B cell (primary cell): ENCODE data around the gene PPM1J. TPM values are rescaled to one million over a fixed set of nuclear protein-coding genes. Genes with fewer than 3 reads are reported as not detected.

Source experiments
- ATAC-seq: fragments of 200-7000 bp; cut with Tn5 transposase; one replicate; pipeline ENCODE4 v1.10.0; 2021; ENCODE audit warnings: low read depth, mild to moderate bottlenecking, moderate number of reproducible peaks, moderate library complexity
- CTCF ChIA-PET: fragments of 350-600 bp; sonication (Branson Sonifier 250); formaldehyde crosslinking; loops from one replicate; lab custom pipeline; 2021; ENCODE audit warnings: antibody characterized with exemption, inconsistent platforms; lab: Charles Lee
- POLR2A ChIA-PET: fragments of 350-600 bp; sonication (Branson Sonifier 250); formaldehyde crosslinking; loops from one replicate; lab custom pipeline; 2021; ENCODE audit warnings: antibody characterized with exemption; lab: Charles Lee
- DNase-seq: peaks from one replicate; pipeline ENCODE4 v3.0.0; 2013
- H2AFZ ChIP-seq: 2 replicates; pipeline ENCODE4 v1.6.1; 2012; ENCODE audit warnings: mild to moderate bottlenecking, low read depth, low read length; ENCODE audit not compliant: insufficient read depth, poor library complexity, severe bottlenecking
- H3K27ac ChIP-seq, 2 donors: 1 replicate in 1 of 2; 2 replicates in 1 of 2; pipeline ENCODE4 v1.5.1; 2012 to 2013; ENCODE audit warnings: low read length in 2 of 2, mild to moderate bottlenecking in 2 of 2, moderate library complexity in 1 of 2
- H3K27me3 ChIP-seq, 4 experiments: fragments of 200-600 bp in 1 of 4; sonication (generic) in 1 of 4; replicated peaks in 1 of 4; 1 replicate in 2 of 4; 2 replicates in 2 of 4; pipeline versions ENCODE4 v1.6.1 to v1.7.0; 2013 to 2016; ENCODE audit warnings: low read length in 3 of 4, mild to moderate bottlenecking in 2 of 4, mixed read lengths in 1 of 4, moderate library complexity in 1 of 4; ENCODE audit not compliant: insufficient read depth in 4 of 4, control insufficient read depth in 3 of 4; ENCODE audit errors: control extremely low read depth in 1 of 4
- H3K36me3 ChIP-seq, 2 experiments: replicated peaks in 1 of 2; 1 replicate in 1 of 2; 2 replicates in 1 of 2; pipeline versions ENCODE4 v1.6.1 to v1.7.1; 2013; ENCODE audit warnings: low read length in 1 of 2; ENCODE audit not compliant: insufficient read depth in 2 of 2, control insufficient read depth in 1 of 2; ENCODE audit errors: control extremely low read depth in 1 of 2, extremely low read depth in 1 of 2
- H3K4me1 ChIP-seq, 2 donors: fragments of 200-600 bp in 1 of 2; sonication (generic) in 1 of 2; 1 replicate in 1 of 2; 2 replicates in 1 of 2; pipeline versions ENCODE4 v1.5.1 to v1.6.1; 2013 to 2017; ENCODE audit warnings: low read length in 2 of 2; ENCODE audit not compliant: control insufficient read depth in 2 of 2, insufficient read depth in 2 of 2
- H3K4me2 ChIP-seq: replicated peaks from 2 replicates; pipeline ENCODE3; 2012; ENCODE audit warnings: mild to moderate bottlenecking, low read depth, low read length; ENCODE audit not compliant: poor library complexity, severe bottlenecking
- H3K4me3 ChIP-seq, 5 experiments: fragments of 200-600 bp in 1 of 5; sonication (generic) in 1 of 5; 1 replicate in 3 of 5; 2 replicates in 2 of 5; pipeline versions ENCODE4 v1.5.1 to v1.7.0; 2011 to 2016; ENCODE audit warnings: low read length in 4 of 5, mild to moderate bottlenecking in 4 of 5, low read depth in 2 of 5, control low read depth in 1 of 5, moderate library complexity in 1 of 5; ENCODE audit not compliant: insufficient read depth in 1 of 5; ENCODE audit errors: control extremely low read depth in 1 of 5, extremely low read depth in 1 of 5
- H3K79me2 ChIP-seq: fragments of 200-600 bp; sonication (generic); one replicate; pipeline ENCODE4 v1.6.0; 2016; ENCODE audit warnings: low read length; ENCODE audit not compliant: control insufficient read depth, insufficient read depth
- H3K9ac ChIP-seq: fragments of 200-600 bp; sonication (generic); 2 replicates; pipeline ENCODE4 v1.6.1; 2017; ENCODE audit warnings: mild to moderate bottlenecking, low read length, moderate library complexity
- H3K9me3 ChIP-seq, 3 donors: one replicate each; pipeline versions ENCODE4 v1.6.1 to v1.7.1; 2013; ENCODE audit warnings: low read length in 2 of 3; ENCODE audit not compliant: control insufficient read depth in 2 of 3, insufficient read depth in 1 of 3; ENCODE audit errors: control extremely low read depth in 1 of 3
- H4K20me1 ChIP-seq: 2 replicates; pipeline ENCODE4 v1.6.0; 2012; ENCODE audit warnings: mild to moderate bottlenecking, low read length; ENCODE audit not compliant: insufficient read depth, control insufficient read depth, poor library complexity, severe bottlenecking
- H3K27ac Mint-ChIP-seq: one replicate; pipeline ENCODE4 v1.8.0; 2021; ENCODE audit warnings: mixed read lengths
- H3K27me3 Mint-ChIP-seq: one replicate; pipeline ENCODE4 v1.8.0; 2021; ENCODE audit warnings: mixed read lengths
- H3K4me1 Mint-ChIP-seq: one replicate; pipeline ENCODE4 v1.8.0; 2021; ENCODE audit warnings: mixed read lengths
- H3K4me3 Mint-ChIP-seq: one replicate; pipeline ENCODE4 v1.8.0; 2021; ENCODE audit warnings: mixed read lengths
- H3K9me3 Mint-ChIP-seq: one replicate; pipeline ENCODE4 v1.8.0; 2022; ENCODE audit warnings: mixed read lengths; ENCODE audit not compliant: insufficient read depth
- CTCF ChIP-seq: fragments of 200-600 bp; IDR thresholded peaks from one replicate; pipeline ENCODE4 v1.8.0; 2022; ENCODE audit warnings: antibody characterized with exemption, mild to moderate bottlenecking
- EZH2 ChIP-seq: IDR thresholded peaks from 2 replicates; pipeline ENCODE4 v1.6.1; 2012; ENCODE audit warnings: borderline replicate concordance, low read depth, mild to moderate bottlenecking, moderate library complexity, low read length; ENCODE audit not compliant: insufficient read depth, poor library complexity, severe bottlenecking
- WGBS: methylation state at CpG from one replicate; pipeline ENCODE4 v1.1.5; 2013; ENCODE audit warnings: missing lambda C conversion rate; ENCODE audit not compliant: insufficient coverage; 5-methylcytosine and 5-hydroxymethylcytosine counted together
- intact Hi-C: fragments of 100-400 bp; cut with micrococcal nuclease; formaldehyde crosslinking; loops from one replicate; pipeline ENCODE4 v1.10.0; 2022
- polyA plus RNA-seq: library from polyadenylated mRNA; depleted of rRNA; stranded (reverse); fragments of >200 nt; gene quantifications from 2 replicates; pipeline ENCODE4 v1.2.3, GENCODE V29; 2012
- total RNA-seq, 2 donors: library from RNA; stranded (reverse); fragments of 120-200 nt in 1 of 2; gene quantifications; 1 replicate in 1 of 2; 2 replicates in 1 of 2; pipeline versions ENCODE4 v1.2.3 to v1.2.4, GENCODE V29; 2013 to 2022

Gene PPM1J
- total and polyA plus RNA-seq, 2 donors (not counting 1 experiment from before 2014, with no cell fraction given) = 2.1 to 7.5 TPM

DNA sequence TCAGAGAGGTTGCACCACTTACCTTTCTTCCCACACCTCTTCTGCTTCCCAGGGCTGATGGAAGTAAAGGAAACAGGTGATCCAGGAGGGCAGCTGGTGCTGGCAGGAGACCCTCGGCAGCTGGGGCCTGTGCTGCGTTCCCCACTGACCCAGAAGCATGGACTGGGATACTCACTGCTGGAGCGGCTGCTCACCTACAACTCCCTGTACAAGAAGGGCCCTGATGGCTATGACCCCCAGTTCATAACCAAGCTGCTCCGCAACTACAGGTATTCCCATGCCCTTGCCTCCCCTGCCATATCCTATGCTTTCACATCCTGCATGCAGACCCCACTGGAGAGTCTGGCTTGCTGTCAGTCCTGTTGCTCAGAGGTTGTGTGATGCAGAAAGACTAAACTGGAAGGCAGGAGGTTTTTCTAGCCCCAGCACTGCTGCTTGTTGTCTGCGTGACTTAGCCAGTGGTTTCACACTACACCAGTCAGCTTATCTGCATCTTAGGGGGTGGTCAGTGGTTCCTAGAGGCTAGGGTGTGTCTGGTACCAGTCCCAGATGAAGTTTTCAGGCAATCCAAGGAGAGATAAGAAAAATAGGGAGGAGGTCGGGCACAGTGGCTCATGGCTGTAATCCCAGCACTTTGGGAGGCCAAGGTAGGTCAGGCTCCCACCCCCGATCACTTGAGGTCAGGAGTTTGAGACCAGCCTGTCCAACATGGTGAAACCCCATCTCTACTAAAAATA is 18.4 kb downstream of the PPM1J start:
- H3K4me1 Mint-ChIP-seq = peaks cover 29% of the 10 kb centered on the region
- Histone ChIP-seq H3K9me3 (no peaks in the 10 kb centered on the region), H3K36me3 (peaks cover 0 to 17% of the 10 kb centered on the region in 2 experiments), H3K79me2 (no peaks in the 10 kb centered on the region), H3K4me3 (no peak overlapping the region), H2AFZ (no peak overlapping the region), H3K27ac (no peak overlapping the region), H3K9ac (no peak overlapping the region), H3K27me3 (no peaks in the 10 kb centered on the region), H3K4me1 (peaks cover 27 to 30% of the 10 kb centered on the region in 2 donors), H4K20me1 (no peaks in the 10 kb centered on the region), H3K4me2 (no peak overlapping the region)
- intact Hi-C loops = no loop called here
- ChIA-PET POLR2A (interaction anchor here (1.3 kb wide), 1 partner anchor 22 kb away, joined by 3 read pairs; the partner anchor contains the start of gene MOV10), CTCF (interaction anchor here (0.9 kb wide), 2 partner anchors 18 to 20 kb away, joined by 3 read pairs; partner anchors contain the start of gene PPM1J)
- WGBS = 100% methylated on average over 6 of the region's 7 CpGs
- DNase-seq = no peak
- TF ChIP-seq CTCF = no peak
- no peak for TF ChIP-seq EZH2
- H3K4me3 Mint-ChIP-seq = no peak overlapping the region
- H3K27ac Mint-ChIP-seq = no peak overlapping the region
- no peaks in the 10 kb centered on the region for H3K9me3 Mint-ChIP-seq
- no peak for ATAC-seq
- H3K27me3 Mint-ChIP-seq = no peaks in the 10 kb centered on the region

DNA sequence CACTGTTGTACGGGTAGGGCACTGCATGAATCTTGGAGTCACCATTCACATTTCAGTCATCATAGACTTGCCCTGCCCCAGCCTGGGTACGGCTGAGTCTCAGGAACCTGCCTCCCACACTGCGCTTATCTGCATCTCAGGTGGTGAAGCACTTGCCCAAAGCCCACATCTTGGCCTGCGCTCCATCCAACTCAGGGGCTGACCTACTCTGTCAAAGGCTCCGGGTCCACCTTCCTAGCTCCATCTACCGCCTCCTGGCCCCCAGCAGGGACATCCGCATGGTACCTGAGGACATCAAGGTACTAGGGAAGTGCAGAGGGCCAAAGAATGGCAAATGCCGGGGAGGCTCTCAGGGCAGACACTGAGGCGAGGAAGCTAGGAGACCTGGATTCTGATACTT is 19.9 kb downstream of the PPM1J start:
- Mint-ChIP-seq H3K4me3 (no peak overlapping the region), H3K27me3 (no peaks in the 10 kb centered on the region), H3K4me1 (peaks cover 15% of the 10 kb centered on the region), H3K9me3 (no peaks in the 10 kb centered on the region), H3K27ac (no peak overlapping the region)
- DNase-seq (no peak), ATAC-seq (no peak)
- Histone ChIP-seq H3K79me2 (no peaks in the 10 kb centered on the region), H3K4me3 (no peak overlapping the region), H3K27ac (no peak overlapping the region), H3K36me3 (peaks cover 0 to 17% of the 10 kb centered on the region in 2 experiments), H2AFZ (no peak overlapping the region), H3K4me2 (no peak overlapping the region), H4K20me1 (no peaks in the 10 kb centered on the region), H3K4me1 (peaks cover 12 to 16% of the 10 kb centered on the region in 2 donors), H3K9me3 (no peaks in the 10 kb centered on the region), H3K27me3 (no peaks in the 10 kb centered on the region), H3K9ac (no peak overlapping the region)
- CTCF ChIA-PET = no interaction called here
- POLR2A ChIA-PET = no interaction called here
- intact Hi-C loops = no loop called here
- TF ChIP-seq CTCF (no peak), EZH2 (no peak)
- WGBS = 96% methylated on average over 8 of the region's 9 CpGs
